Measurements from ENCODE around the gene MYMK. TPM values are rescaled to one million over a fixed set of nuclear protein-coding genes. Genes with fewer than 3 reads are reported as not detected.

The MYMK gene
- total RNA-seq, 4 donors from 2014 or later, result not detected

DNA sequence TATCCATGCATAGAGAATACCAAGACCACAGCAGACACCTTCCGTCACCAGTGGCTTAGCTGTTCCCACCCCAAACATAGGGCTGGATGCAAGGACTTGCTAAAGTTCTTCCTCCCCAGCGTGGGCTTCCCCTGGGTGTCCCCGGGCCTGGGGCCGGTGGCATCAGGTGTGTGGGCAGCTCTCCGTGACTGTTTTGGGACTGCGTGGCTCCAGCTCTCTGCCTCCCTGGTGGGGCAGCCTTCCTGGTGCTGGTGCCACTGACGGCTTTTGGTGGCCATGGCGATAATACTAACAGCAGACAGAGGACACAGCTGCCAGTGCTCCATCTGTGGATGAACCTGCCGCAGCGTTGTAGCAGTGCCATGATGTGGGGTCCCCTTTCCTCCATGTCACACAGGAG is 60.1 kb downstream of the MYMK start:
- ATAC-seq, result no peak
- Histone ChIP-seq H3K9me3 (no peaks in the 10 kb centered on the region), H3K4me1 (peaks cover 0 to 20% (median 0%) of the 10 kb centered on the region in 3 donors), H3K36me3 (peaks cover 0 to 57% of the 10 kb centered on the region in 2 donors), H3K27me3 (no peaks in the 10 kb centered on the region), H3K27ac (no peak overlapping the region), H3K4me3 (no peak overlapping the region)
- TF ChIP-seq POLR2A (IDR thresholded peaks at IDR 0.05) (no peak), CTCF (IDR thresholded peaks at IDR 0.05) (no peak), EP300 (IDR thresholded peaks at IDR 0.05) (no peak), POLR2AphosphoS5 (IDR thresholded peaks at IDR 0.05) (no peak)
- WGBS, 2 donors (ENCODE audit: low coverage in 1 of 2), result no CpG with 5 or more reads among the region's 10 CpGs

Other genes with a start within 250 kb of the MYMK start
- gene ABO, start 249.8 kb downstream of the MYMK start, total RNA-seq, result 1 to 10 TPM in 2 of 4 donors, under 1 TPM in 2; 0.47 to 10.0 (median 0.91) TPM
- gene SURF6, start 188.8 kb downstream of the MYMK start, total RNA-seq, result 10 to 100 TPM; 22.5 to 36.3 (median 25.8) TPM
- 10 to 100 TPM; 25.1 to 47.3 (median 37.8) TPM for gene MED22, start 176.8 kb downstream of the MYMK start, total RNA-seq
- 1,000 to 10,000 TPM; 1,385 to 2,320 (median 1,660) TPM for gene RPL7A, start 176.7 kb downstream of the MYMK start, total RNA-seq
- gene SURF1, start 168.5 kb downstream of the MYMK start, total RNA-seq, result 10 to 100 TPM; 46.0 to 53.4 (median 49.8) TPM
- 10 to 100 TPM; 11.2 to 16.3 (median 15.3) TPM for gene SURF2, start 168.4 kb downstream of the MYMK start, total RNA-seq
- 100 to 1,000 TPM in 3 of 4 donors, 10 to 100 TPM in 1; 78.1 to 139 (median 108) TPM for gene SURF4, start 148.9 kb downstream of the MYMK start, total RNA-seq
- 1 to 10 TPM in 1 of 4 donors, under 1 TPM in 1, not detected in 2; 0.93 to 1.3 TPM for gene STKLD1, start 148.6 kb downstream of the MYMK start, total RNA-seq
- 10 to 100 TPM; 11.2 to 29.9 (median 18.1) TPM for gene REXO4, start 106.9 kb downstream of the MYMK start, total RNA-seq
- 1 to 10 TPM in 3 of 4 donors, under 1 TPM in 1; 0.94 to 2.7 (median 2.1) TPM for gene ADAMTS13, start 102.6 kb downstream of the MYMK start, total RNA-seq
- gene CACFD1, start 65.0 kb downstream of the MYMK start, total RNA-seq, result 10 to 100 TPM; 15.3 to 22.3 (median 16.0) TPM
- 10 to 100 TPM in 1 of 4 donors, 1 to 10 TPM in 3; 1.7 to 11.8 (median 5.2) TPM for gene SLC2A6, start 45.9 kb downstream of the MYMK start, total RNA-seq
- 1 to 10 TPM; 2.0 to 5.8 (median 3.1) TPM for gene ADAMTSL2, start 9.7 kb upstream of the MYMK start, total RNA-seq
- gene FAM163B, start 84.4 kb upstream of the MYMK start, total RNA-seq, result not detected
- not detected for gene DBH, start 111.4 kb upstream of the MYMK start, total RNA-seq
- gene SARDH, start 213.4 kb upstream of the MYMK start, total RNA-seq, result 1 to 10 TPM in 2 of 4 donors, under 1 TPM in 1, not detected in 1; 0.62 to 2.3 (median 1.2) TPM